ENCODE results near the gene HS2ST1. TPM values are rescaled to one million over a fixed set of nuclear protein-coding genes. Genes with fewer than 3 reads are reported as not detected.
A peak's percentile ranks its signal among the peaks of the same experiment; 100 is the strongest.
"Not testable (repeated sequence)": the region's sequence is repeated elsewhere in the genome, so short reads cannot be mapped to it uniquely, and the experiment has no call there.

HS2ST1 gene
- total RNA-seq (2021; fragmentation: NEBNext Ultra II Directional; extraction: Animal tissue kit (Norgen Biotek cat#: 25700)) = 10 to 100 TPM; 23.8 to 26.8 (median 24.8) TPM
- long read RNA-seq, full-length matches to known transcripts = 8 of 10 reads
- long read RNA-seq, partial matches to known transcripts = 2 of 10 reads
- long read RNA-seq, other reads (novel, unspliced or antisense) = 0 of 10 reads

DNA sequence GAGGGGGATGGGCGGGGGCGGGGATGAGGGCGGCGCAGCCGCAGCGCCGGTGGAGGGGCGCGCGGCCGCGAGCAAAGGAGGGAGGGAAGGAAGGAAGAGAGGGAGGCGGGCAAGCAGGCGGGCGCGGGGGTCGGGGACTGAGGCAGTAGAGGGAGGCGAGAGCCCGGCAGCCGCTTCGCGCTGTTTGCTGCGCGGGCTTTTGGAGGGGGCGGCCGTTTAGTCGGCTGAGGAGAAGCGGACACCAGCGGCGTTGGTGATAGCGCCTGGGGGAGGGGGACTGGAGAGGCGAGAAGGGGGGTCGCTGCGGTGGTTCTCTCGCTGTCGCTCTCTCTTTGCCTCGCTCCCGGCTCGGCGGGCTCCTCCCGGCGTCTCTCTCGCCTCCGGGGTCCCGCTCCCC, at the start of gene HS2ST1:
Gene HS2ST1, plus strand, starts transcription at position 35 of the 397 bp plus-strand sequence.
- H3K4me3 Mint-ChIP-seq = no peak within 1 kb of the TSS
- no peaks in the 10 kb centered on the region for H3K9me3 Mint-ChIP-seq
- peaks cover 2% of the 10 kb centered on the region; the same call in 1 of the 2 replicates for H3K27me3 Mint-ChIP-seq (ENCODE audit: insufficient read depth)
- no peak within 1 kb of the TSS for H3K27ac Mint-ChIP-seq
- DNase-seq = no peak
- H3K36me3 Mint-ChIP-seq (ENCODE audit: low read depth) = peaks cover 14% of the 10 kb centered on the region
- H3K4me1 Mint-ChIP-seq (ENCODE audit: low read depth) = peaks cover 30% of the 10 kb centered on the region
- TF ChIP-seq CTCF (IDR thresholded peaks at IDR 0.05) = no peak

- H3K4me1 Mint-ChIP-seq (ENCODE audit: low read depth) = peaks cover 30% of the 10 kb centered on the region
- H3K36me3 Mint-ChIP-seq (ENCODE audit: low read depth) = peaks cover 10% of the 10 kb centered on the region; the same call in 1 of the 2 replicates
- peak overlapping the region; percentile 38 for H3K27ac Mint-ChIP-seq
- H3K9me3 Mint-ChIP-seq = no peaks in the 10 kb centered on the region
- DNase-seq = no peak
- no peak overlapping the region for H3K4me3 Mint-ChIP-seq
- H3K27me3 Mint-ChIP-seq (ENCODE audit: insufficient read depth) = peaks cover 2% of the 10 kb centered on the region; the same call in 1 of the 2 replicates
- TF ChIP-seq CTCF (IDR thresholded peaks at IDR 0.05) = no peak
Observed at GRCh38 chr1:86865973-86866637, 48.3 kb upstream of the HS2ST1 start.

DNA sequence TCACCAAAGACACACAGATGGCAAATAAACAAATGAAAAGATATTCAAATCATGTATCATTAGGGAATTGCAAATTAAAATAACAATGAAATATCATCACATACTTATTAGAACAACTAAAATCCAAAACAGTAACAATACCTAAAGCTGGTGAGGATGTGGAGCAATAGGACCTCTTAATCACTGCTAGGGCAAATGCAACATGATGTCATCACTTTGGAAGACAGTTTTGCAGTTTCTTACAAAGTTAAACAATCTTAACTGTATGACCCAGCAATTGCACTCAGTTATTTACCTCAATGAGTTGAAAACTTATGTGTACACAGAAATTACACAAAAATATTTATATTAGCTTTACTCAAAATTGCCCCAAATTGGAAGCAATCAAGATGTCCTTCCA, 47.8 kb upstream of the HS2ST1 start:
- TF ChIP-seq CTCF (IDR thresholded peaks at IDR 0.05) = no peak
- Mint-ChIP-seq H3K36me3 (ENCODE audit: low read depth) (peaks cover 5% of the 10 kb centered on the region; the same call in 1 of the 2 replicates), H3K27ac (peak overlapping the region; percentile 38; the same call in 1 of the 2 replicates), H3K27me3 (ENCODE audit: insufficient read depth) (peaks cover 2% of the 10 kb centered on the region; the same call in 1 of the 2 replicates), H3K9me3 (no peaks in the 10 kb centered on the region), H3K4me1 (ENCODE audit: low read depth) (peaks cover 36% of the 10 kb centered on the region), H3K4me3 (no peak overlapping the region)
- peak; percentile 45 for DNase-seq

- not testable (repeated sequence) for DNase-seq; H3K27me3 Mint-ChIP-seq (ENCODE audit: insufficient read depth); H3K36me3 Mint-ChIP-seq (ENCODE audit: low read depth); H3K4me3 Mint-ChIP-seq; H3K9me3 Mint-ChIP-seq
- Mint-ChIP-seq H3K4me1 (ENCODE audit: low read depth) (peaks cover 42% of the 10 kb centered on the region), H3K27ac (peak overlapping the region; percentile 69)
Observed at GRCh38 chr1:86867278-86867677, 47.2 kb upstream of the HS2ST1 start.

- DNase-seq = no peak
- peak overlapping the region; percentile 20; the same call in 1 of the 2 replicates for H3K27ac Mint-ChIP-seq
Observed at GRCh38 chr1:86868477-86868876, 46.0 kb upstream of the HS2ST1 start.

More at GRCh38 chr1:86868477-86868876, 46.0 kb upstream of the HS2ST1 start:
- Mint-ChIP-seq H3K36me3 (ENCODE audit: low read depth) (peaks cover 5% of the 10 kb centered on the region; the same call in 1 of the 2 replicates), H3K4me3 (no peak overlapping the region), H3K9me3 (no peaks in the 10 kb centered on the region), H3K27me3 (ENCODE audit: insufficient read depth) (peaks cover 2% of the 10 kb centered on the region; the same call in 1 of the 2 replicates), H3K4me1 (ENCODE audit: low read depth) (peaks cover 43% of the 10 kb centered on the region)
- TF ChIP-seq CTCF (IDR thresholded peaks at IDR 0.05) = no peak

Measured in HFFc6 (cell line).